ENCODE measurements around the gene ZFP36L1. TPM values are rescaled to one million over a fixed set of nuclear protein-coding genes. Genes with fewer than 3 reads are reported as not detected.

ZFP36L1 gene
- total and polyA plus RNA-seq, 9 of the 15 experiments (the other 6 are each of a cell fraction or from before 2014, with no cell fraction given) = 1.3 to 26.6 (median 3.7) TPM

- WGBS (ENCODE audit: insufficient coverage, low coverage, missing lambda C conversion rate) = 35% methylated on average over 2 of the region's 4 CpGs
- Histone ChIP-seq H3K9ac (ENCODE audit: insufficient read depth in 1 of 2, low read depth in 2 of 2, low read length in 2 of 2) (peak overlapping the region in 1 of 2 experiments; percentile 14; a peak in 1 of 4 replicates), H3K4me2 (ENCODE audit: insufficient read depth, low read length) (peak overlapping the region; percentile 2; the same call in 1 of the 2 replicates), H3K79me2 (ENCODE audit: control insufficient read depth, insufficient read depth, low read length) (no peaks in the 10 kb centered on the region), H3K36me3 (ENCODE audit: control insufficient read depth, insufficient read depth, low read length) (no peaks in the 10 kb centered on the region), H3K9me1 (ENCODE audit: control insufficient read depth, insufficient read depth, low read length) (no peaks in the 10 kb centered on the region), H3K4me1 (replicated peaks in 1 of 2; ENCODE audit: control insufficient read depth in 2 of 2, insufficient read depth in 2 of 2, low read length in 2 of 2) (peaks cover 13 to 19% of the 10 kb centered on the region in 2 experiments; a peak in 4 of 5 replicates), H3K27ac (ENCODE audit: extremely low read depth, low read depth, low read length) (no peak overlapping the region), H3K4me3 (no peak overlapping the region), H3K27me3 (ENCODE audit: control insufficient read depth in 2 of 2, insufficient read depth in 2 of 2, low read length in 2 of 2) (no peaks in the 10 kb centered on the region), H3K9me3 (replicated peaks; ENCODE audit: control insufficient read depth, insufficient read depth, low read depth, low read length) (no peaks in the 10 kb centered on the region), H2AFZ (ENCODE audit: low read depth, low read length) (peak overlapping the region; percentile 33; the same call in 1 of the 2 replicates), H4K20me1 (replicated peaks; ENCODE audit: control insufficient read depth, insufficient read depth, low read length) (no peaks in the 10 kb centered on the region)
- intact Hi-C loops (cut with micrococcal nuclease) = no loop called here
- TF ChIP-seq RAD51 (IDR thresholded peaks at IDR 0.05; ENCODE audit: borderline replicate concordance, low read depth) (peak; percentile 23; the same call in 1 of the 2 replicates), ZNF639 (CRISPR knock-in tag; conservative IDR thresholded peaks at IDR 0.05 in 1 of 2, IDR thresholded peaks at IDR 0.05 in 1 of 2) (no peak), USF1 (CRISPR knock-in tag; IDR thresholded peaks at IDR 0.05) (0 out of 2 replicates have a peak, but pooled peaks have one; percentile 23)
- DNase-seq (ENCODE audit: extremely low read depth in 1 of 4, low spot score in 3 of 4) = peak in 1 of 4 experiments; percentile 32
- peak; percentile 35 for FAIRE-seq
- ChIA-PET POLR2A (no interaction called here), CTCF (ENCODE audit: low intra/inter-chr PET ratio) (no interaction called here)
- peak; percentile 32 for ATAC-seq
- in situ Hi-C loops (cut with MboI) = loop anchor here (10.0 kb wide), 2 partner anchors 577 to 887 kb away; no protein-coding TSS in a partner anchor
- BruUV-seq (replicated peaks) = no TSS peak
Observed at GRCh38 chr14:68822132-68822651, 29.3 kb upstream of the ZFP36L1 start.
